Ascending aorta (tissue), 2 donors: ENCODE data around the gene BGN. TPM values are rescaled to one million over a fixed set of nuclear protein-coding genes. Genes with fewer than 3 reads are reported as not detected.

Experiments used
- DNase-seq, 2 donors: peaks; one replicate each; pipeline ENCODE4 v3.0.0-alpha.2; 2019; ENCODE audit warnings: low spot score in 2 of 2
- H3K27ac ChIP-seq, 2 donors: fragments of 200-600 bp; sonication (generic); one replicate each; pipeline ENCODE4 v1.5.1; 2016 to 2017; ENCODE audit warnings: mild to moderate bottlenecking in 1 of 2
- H3K27me3 ChIP-seq: fragments of 200-600 bp; sonication (generic); one replicate; pipeline ENCODE4 v1.5.1; 2017
- H3K36me3 ChIP-seq, 2 donors: fragments of 200-600 bp; sonication (generic); one replicate each; pipeline ENCODE4 v1.5.1; 2016
- H3K4me1 ChIP-seq, 2 donors: fragments of 200-600 bp; sonication (generic); one replicate each; pipeline ENCODE4 v1.5.1; 2016 to 2017; ENCODE audit warnings: mild to moderate bottlenecking in 1 of 2
- H3K4me3 ChIP-seq, 2 donors: fragments of 200-600 bp; sonication (generic); one replicate each; pipeline ENCODE4 v1.5.1; 2016 to 2017; ENCODE audit warnings: mild to moderate bottlenecking in 1 of 2
- H3K9me3 ChIP-seq, 2 donors: fragments of 200-600 bp; sonication (generic); one replicate each; pipeline ENCODE4 v1.5.1; 2016
- CTCF ChIP-seq, 3 experiments: fragments of 200-600 bp in 2 of 3; fragments of 450-650 bp in 1 of 3; sonication (generic) in 2 of 3; IDR thresholded peaks; one replicate each; pipeline ENCODE4 v1.5.1; 2016 to 2019; ENCODE audit warnings: antibody characterized with exemption in 3 of 3, mild to moderate bottlenecking in 1 of 3, moderate library complexity in 1 of 3
- intact Hi-C: fragments of 100-400 bp; cut with DNase I; formaldehyde crosslinking; loops from one replicate; pipeline ENCODE4 v1.15.1; 2023
- total RNA-seq: library from RNA; depleted of rRNA; stranded (reverse); fragments of >200 nt; gene quantifications from one replicate; pipeline ENCODE4 v1.1.0, GENCODE V29; 2016

The BGN gene
- total RNA-seq, 1 donor from 2014 or later = 1,387 TPM

- intact Hi-C loops = no loop called here
- Histone ChIP-seq H3K4me1 (peaks cover 3 to 46% of the 10 kb centered on the region in 2 donors), H3K27ac (peak overlapping the region; percentile 87 to 94), H3K36me3 (no peaks in the 10 kb centered on the region), H3K9me3 (no peaks in the 10 kb centered on the region), H3K27me3 (no peaks in the 10 kb centered on the region), H3K4me3 (peak overlapping the region in 1 of 2 donors; percentile 36)
- no peak for DNase-seq
- no peak for TF ChIP-seq CTCF (IDR thresholded peaks at IDR 0.05)
These were observed 9.2 kb upstream of the BGN start for GRCh38 chrX:153485396-153486080.

- peaks cover 3 to 49% of the 10 kb centered on the region in 2 donors for H3K4me1 ChIP-seq
- intact Hi-C loops = no loop called here
- H3K4me3 ChIP-seq = peak overlapping the region in 1 of 2 donors; percentile 36
- no peak for DNase-seq
- H3K9me3 ChIP-seq = no peaks in the 10 kb centered on the region
- peak overlapping the region; percentile 87 to 94 for H3K27ac ChIP-seq
- TF ChIP-seq CTCF (IDR thresholded peaks at IDR 0.05) = no peak
- no peaks in the 10 kb centered on the region for H3K36me3 ChIP-seq
- H3K27me3 ChIP-seq = no peaks in the 10 kb centered on the region
These were observed 8.6 kb upstream of the BGN start for GRCh38 chrX:153486171-153486570.

DNA sequence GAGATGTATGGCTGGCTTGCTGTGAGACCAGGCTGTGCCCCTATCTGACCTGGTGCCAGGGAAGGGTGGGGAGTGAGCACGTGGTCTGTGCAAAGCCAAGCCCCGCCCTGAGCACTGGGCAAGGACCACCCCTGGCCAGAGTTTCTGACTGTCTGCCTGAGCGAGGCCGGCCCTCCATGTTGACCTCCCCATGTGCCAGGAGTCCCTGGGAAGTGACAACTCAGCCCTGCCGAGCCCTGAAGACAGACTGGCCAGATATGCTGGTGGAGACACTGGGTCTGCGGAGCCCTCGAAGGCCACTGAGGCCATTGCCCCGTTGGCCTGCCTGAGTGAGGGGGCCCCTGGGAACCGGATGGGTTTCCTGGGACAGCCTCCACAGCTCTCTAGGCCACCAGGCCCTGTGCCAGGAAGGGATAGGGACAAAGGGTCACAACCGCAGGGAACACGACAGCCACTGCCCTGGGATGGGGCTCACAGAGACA, 7.1 kb upstream of the BGN start:
- H3K36me3 ChIP-seq = no peaks in the 10 kb centered on the region
- peak overlapping the region in 1 of 2 donors; percentile 36 for H3K4me3 ChIP-seq
- intact Hi-C loops = loop anchor here (1.0 kb wide), 1 partner anchor 9 kb away; no protein-coding TSS in a partner anchor
- peak; percentile 56 to 90 for DNase-seq
- no peaks in the 10 kb centered on the region for H3K27me3 ChIP-seq
- peaks cover 6 to 53% of the 10 kb centered on the region in 2 donors for H3K4me1 ChIP-seq
- H3K27ac ChIP-seq = peak overlapping the region; percentile 87 to 94
- no peaks in the 10 kb centered on the region for H3K9me3 ChIP-seq
- TF ChIP-seq CTCF (IDR thresholded peaks at IDR 0.05) = no peak

DNA sequence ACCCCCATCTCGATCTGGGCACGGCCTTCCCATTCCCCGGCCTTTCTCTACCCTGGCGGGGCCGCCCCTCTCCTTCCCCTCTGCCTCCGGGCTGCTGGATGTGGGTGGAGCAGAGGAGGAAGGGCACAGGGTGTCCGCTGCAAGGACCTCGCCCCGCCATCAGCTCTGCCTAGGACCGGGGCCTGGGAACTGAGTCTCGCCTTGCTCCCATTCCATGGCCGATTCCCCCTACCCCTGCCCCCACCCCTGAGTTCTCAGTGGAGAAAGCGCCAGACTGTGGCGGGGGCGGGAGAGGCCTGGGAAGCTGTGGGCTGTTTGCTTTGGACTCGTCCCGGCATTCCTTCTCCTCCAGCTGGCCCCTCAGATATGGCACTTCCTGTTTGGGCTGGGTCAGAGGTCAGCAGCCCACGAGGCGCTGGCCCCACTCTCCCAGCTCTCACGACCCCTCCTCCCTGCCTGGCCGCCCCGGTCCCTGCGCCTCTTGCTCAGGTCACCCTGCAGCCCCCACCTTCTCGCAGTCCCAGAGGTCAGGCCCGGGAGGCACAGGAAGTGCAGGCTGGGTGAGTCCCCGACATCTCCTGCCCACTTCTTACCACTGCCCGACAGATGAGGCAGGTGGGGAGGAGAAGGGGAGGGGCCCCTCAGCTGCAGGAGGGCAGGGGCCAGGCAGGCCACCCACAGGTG, 6.4 kb upstream of the BGN start:
- Histone ChIP-seq H3K4me3 (peak overlapping the region in 1 of 2 donors; percentile 36), H3K36me3 (no peaks in the 10 kb centered on the region), H3K9me3 (no peaks in the 10 kb centered on the region), H3K27ac (peak overlapping the region; percentile 87 to 94), H3K4me1 (peaks cover 6 to 54% of the 10 kb centered on the region in 2 donors), H3K27me3 (no peaks in the 10 kb centered on the region)
- intact Hi-C loops = no loop called here
- DNase-seq = peak in 1 of 2 donors; percentile 86
- no peak for TF ChIP-seq CTCF (IDR thresholded peaks at IDR 0.05)

DNA sequence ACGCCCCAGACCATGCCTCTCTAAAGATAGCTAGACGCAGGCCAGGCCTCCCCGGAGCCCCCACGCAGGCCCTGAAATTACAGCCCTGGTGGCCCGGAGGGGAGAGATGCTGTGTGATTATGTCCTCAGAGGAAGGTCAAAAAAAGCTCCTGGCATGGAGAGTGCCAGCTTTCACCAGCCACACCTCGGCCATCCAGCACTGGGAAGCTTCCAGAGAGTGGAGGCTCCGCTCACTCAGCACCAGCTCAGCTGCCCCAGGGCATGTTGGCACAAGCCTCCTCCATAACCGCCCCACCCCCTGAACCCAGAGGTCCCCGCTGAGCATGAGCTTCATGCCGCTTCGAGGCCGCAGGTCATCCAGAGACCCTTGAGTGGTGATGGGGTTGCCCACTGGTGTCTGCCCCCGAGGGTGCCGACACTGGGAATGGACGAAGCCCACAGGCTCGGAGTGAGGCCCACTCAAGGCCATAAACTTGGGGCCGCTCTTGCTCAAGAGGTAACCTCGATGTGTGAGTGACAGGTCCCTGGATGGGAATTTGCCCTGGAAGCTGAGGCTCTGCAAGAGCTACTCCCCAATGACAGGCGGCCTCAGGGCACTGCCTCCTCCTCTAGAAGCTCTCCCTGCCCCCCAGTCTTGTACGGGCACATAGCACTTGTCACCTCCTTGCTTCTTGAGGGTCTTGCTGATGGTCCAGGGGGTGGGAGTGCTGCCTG, 4.4 kb upstream of the BGN start:
- intact Hi-C loops = no loop called here
- Histone ChIP-seq H3K4me1 (peaks cover 12 to 40% of the 10 kb centered on the region in 2 donors), H3K36me3 (no peaks in the 10 kb centered on the region), H3K27me3 (no peaks in the 10 kb centered on the region), H3K4me3 (no peak overlapping the region), H3K27ac (peak overlapping the region; percentile 87 to 94), H3K9me3 (no peaks in the 10 kb centered on the region)
- DNase-seq = no peak
- TF ChIP-seq CTCF (IDR thresholded peaks at IDR 0.05) = no peak
